Measurements from ENCODE around the gene FYCO1. TPM values are rescaled to one million over a fixed set of nuclear protein-coding genes. Genes with fewer than 3 reads are reported as not detected.
A peak's percentile ranks its signal among the peaks of the same experiment; 100 is the strongest.

FYCO1 gene
- total RNA-seq, 1 donor, result 57.8 TPM

GRCh38 chr3:45946875-45947274 lies 48.7 kb downstream of the FYCO1 start:
- TF ChIP-seq, protein P1, sequence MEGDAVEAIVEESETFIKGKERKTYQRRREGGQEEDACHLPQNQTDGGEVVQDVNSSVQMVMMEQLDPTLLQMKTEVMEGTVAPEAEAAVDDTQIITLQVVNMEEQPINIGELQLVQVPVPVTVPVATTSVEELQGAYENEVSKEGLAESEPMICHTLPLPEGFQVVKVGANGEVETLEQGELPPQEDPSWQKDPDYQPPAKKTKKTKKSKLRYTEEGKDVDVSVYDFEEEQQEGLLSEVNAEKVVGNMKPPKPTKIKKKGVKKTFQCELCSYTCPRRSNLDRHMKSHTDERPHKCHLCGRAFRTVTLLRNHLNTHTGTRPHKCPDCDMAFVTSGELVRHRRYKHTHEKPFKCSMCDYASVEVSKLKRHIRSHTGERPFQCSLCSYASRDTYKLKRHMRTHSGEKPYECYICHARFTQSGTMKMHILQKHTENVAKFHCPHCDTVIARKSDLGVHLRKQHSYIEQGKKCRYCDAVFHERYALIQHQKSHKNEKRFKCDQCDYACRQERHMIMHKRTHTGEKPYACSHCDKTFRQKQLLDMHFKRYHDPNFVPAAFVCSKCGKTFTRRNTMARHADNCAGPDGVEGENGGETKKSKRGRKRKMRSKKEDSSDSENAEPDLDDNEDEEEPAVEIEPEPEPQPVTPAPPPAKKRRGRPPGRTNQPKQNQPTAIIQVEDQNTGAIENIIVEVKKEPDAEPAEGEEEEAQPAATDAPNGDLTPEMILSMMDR (IDR thresholded peaks at IDR 0.05; ENCODE audit: insufficient read depth, low read length), result no peak
- no peak overlapping the region for H3K4me3 ChIP-seq (ENCODE audit: low read depth, low read length)
- no peak for DNase-seq (ENCODE audit: low read depth)

GRCh38 chr3:45946307-45946706 lies 49.3 kb downstream of the FYCO1 start:
- DNase-seq (ENCODE audit: low read depth), result no peak
- H3K4me3 ChIP-seq (ENCODE audit: low read depth, low read length), result no peak overlapping the region
- TF ChIP-seq, protein P1 (IDR thresholded peaks at IDR 0.05; ENCODE audit: insufficient read depth, low read length), result no peak

GRCh38 chr3:45944830-45945620 lies 50.6 kb downstream of the FYCO1 start:
- no peak for DNase-seq (ENCODE audit: low read depth)
- no peak overlapping the region for H3K4me3 ChIP-seq (ENCODE audit: low read depth, low read length)
- TF ChIP-seq, protein P1 (IDR thresholded peaks at IDR 0.05; ENCODE audit: insufficient read depth, low read length), result no peak

- no peak within 1 kb of the TSS for H3K4me3 ChIP-seq (ENCODE audit: low read depth, low read length)
- DNase-seq (ENCODE audit: low read depth), result peak; percentile 12
- TF ChIP-seq, protein P1 (IDR thresholded peaks at IDR 0.05; ENCODE audit: insufficient read depth, low read length), result no peak
Observed at GRCh38 chr3:45943207-45943846, 52.3 kb downstream of the FYCO1 start, which contains the start of gene CXCR6. Gene CXCR6, plus strand, starts transcription at chr3:45943464. Its CDS starts 3,018 bp downstream, at chr3:45946482.

GRCh38 chr3:45942051-45942825 lies 53.4 kb downstream of the FYCO1 start:
- TF ChIP-seq, protein P1 (IDR thresholded peaks at IDR 0.05; ENCODE audit: insufficient read depth, low read length), result no peak
- no peak for DNase-seq (ENCODE audit: low read depth)
- H3K4me3 ChIP-seq (ENCODE audit: low read depth, low read length), result no peak overlapping the region

DNA sequence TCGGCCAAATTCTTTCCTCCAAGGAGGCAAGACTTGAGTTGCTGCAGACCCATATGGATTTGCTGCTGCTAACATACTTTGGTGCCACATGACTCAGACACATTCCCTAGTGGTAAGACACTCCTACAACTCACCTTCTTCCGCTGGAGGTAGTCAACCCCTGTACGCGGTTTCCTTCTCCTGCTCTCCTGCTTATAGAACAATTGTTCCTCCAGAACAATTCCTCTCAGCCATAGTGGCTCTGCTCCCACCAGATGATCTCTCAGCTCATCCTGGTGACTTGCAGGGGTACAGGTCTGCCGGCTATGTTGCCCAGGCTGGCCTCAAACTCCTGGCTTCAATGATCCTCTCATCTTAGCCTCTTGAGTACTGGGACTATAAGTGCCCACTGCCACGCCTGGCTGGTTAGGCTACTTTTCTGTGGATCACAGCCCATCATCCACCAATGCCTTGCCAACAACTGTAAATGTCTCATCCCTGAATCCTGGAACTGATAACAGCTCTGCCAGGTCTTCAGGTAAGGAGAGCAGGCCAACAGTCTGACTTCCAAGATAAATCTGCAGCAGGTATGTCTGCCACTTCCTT lies 54.8 kb downstream of the FYCO1 start:
- no peak overlapping the region for H3K4me3 ChIP-seq (ENCODE audit: low read depth, low read length)
- TF ChIP-seq, protein P1 (IDR thresholded peaks at IDR 0.05; ENCODE audit: insufficient read depth, low read length), result no peak
- no peak for DNase-seq (ENCODE audit: low read depth)
